Measurements from ENCODE around the gene TM4SF5. TPM values are rescaled to one million over a fixed set of nuclear protein-coding genes. Genes with fewer than 3 reads are reported as not detected.

The TM4SF5 gene
- total and polyA plus RNA-seq, 2 donors: 0.14 TPM; not detected in 1

GRCh38 chr17:4766201-4766600 is 5.5 kb upstream of the TM4SF5 start:
- Histone ChIP-seq H3K4me1 (ENCODE audit: control insufficient read depth in 2 of 2, insufficient read depth in 2 of 2, low read length in 2 of 2) (no peaks in the 10 kb centered on the region), H3K27ac (ENCODE audit: low read depth in 1 of 2, low read length in 1 of 2) (no peak overlapping the region), H3K4me3 (ENCODE audit: low read length in 2 of 2) (no peak overlapping the region), H3K27me3 (ENCODE audit: control insufficient read depth in 2 of 2, insufficient read depth in 1 of 2, low read length in 1 of 2) (peaks cover 0 to 6% of the 10 kb centered on the region in 2 donors), H3K36me3 (ENCODE audit: control insufficient read depth in 2 of 2, insufficient read depth in 2 of 2, low read length in 1 of 2) (no peaks in the 10 kb centered on the region), H3K9me3 (ENCODE audit: control insufficient read depth in 2 of 2, insufficient read depth in 1 of 2, low read length in 1 of 2) (no peaks in the 10 kb centered on the region)
- no peak for DNase-seq (ENCODE audit: low read depth in 6 of 9, low spot score in 9 of 9)
- 78% methylated on average over 3 of the region's 3 CpGs for WGBS

GRCh38 chr17:4766723-4767122 is 5.0 kb upstream of the TM4SF5 start:
- DNase-seq (ENCODE audit: low read depth in 6 of 9, low spot score in 9 of 9): no peak
- 87% methylated on average over 9 of the region's 9 CpGs for WGBS
- peaks cover 0 to 8% of the 10 kb centered on the region in 2 donors for H3K27me3 ChIP-seq (ENCODE audit: control insufficient read depth in 2 of 2, insufficient read depth in 1 of 2, low read length in 1 of 2)

DNA sequence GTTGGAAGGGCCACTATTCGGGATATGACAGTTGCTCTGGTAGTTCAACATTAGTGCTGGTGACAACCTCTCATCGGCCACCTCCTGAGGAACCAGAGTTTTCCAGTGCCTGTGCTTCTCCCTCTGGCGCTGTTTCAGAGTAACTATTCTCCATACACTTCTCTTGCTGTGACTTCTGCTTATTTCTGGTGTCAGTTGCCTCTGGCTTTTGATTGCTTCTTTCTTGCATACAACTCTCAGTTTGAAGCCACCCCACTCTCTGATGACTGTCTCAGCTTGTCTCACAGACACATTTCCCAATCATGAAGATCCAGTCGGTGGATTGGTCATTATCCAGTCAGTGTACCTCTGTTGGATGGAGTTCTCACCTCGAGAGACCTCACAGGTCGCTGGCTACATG is 3.4 kb upstream of the TM4SF5 start:
- H3K27ac ChIP-seq (ENCODE audit: low read depth in 1 of 2, low read length in 1 of 2): no peak overlapping the region
- WGBS: 92% methylated on average over 6 of the region's 6 CpGs

More at GRCh38 chr17:4766723-4767122, 5.0 kb upstream of the TM4SF5 start:
- Histone ChIP-seq H3K9me3 (ENCODE audit: control insufficient read depth in 2 of 2, insufficient read depth in 1 of 2, low read length in 1 of 2) (no peaks in the 10 kb centered on the region), H3K4me1 (ENCODE audit: control insufficient read depth in 2 of 2, insufficient read depth in 2 of 2, low read length in 2 of 2) (no peaks in the 10 kb centered on the region), H3K4me3 (ENCODE audit: low read length in 2 of 2) (no peak overlapping the region), H3K27ac (ENCODE audit: low read depth in 1 of 2, low read length in 1 of 2) (no peak overlapping the region), H3K36me3 (ENCODE audit: control insufficient read depth in 2 of 2, insufficient read depth in 2 of 2, low read length in 1 of 2) (no peaks in the 10 kb centered on the region)

GRCh38 chr17:4769628-4770027 is 2.1 kb upstream of the TM4SF5 start:
- Histone ChIP-seq H3K4me1 (ENCODE audit: control insufficient read depth in 2 of 2, insufficient read depth in 2 of 2, low read length in 2 of 2) (no peaks in the 10 kb centered on the region), H3K27ac (ENCODE audit: low read depth in 1 of 2, low read length in 1 of 2) (no peak overlapping the region), H3K27me3 (ENCODE audit: control insufficient read depth in 2 of 2, insufficient read depth in 1 of 2, low read length in 1 of 2) (peaks cover 0 to 20% of the 10 kb centered on the region in 2 donors), H3K36me3 (ENCODE audit: control insufficient read depth in 2 of 2, insufficient read depth in 2 of 2, low read length in 1 of 2) (no peaks in the 10 kb centered on the region), H3K4me3 (ENCODE audit: low read length in 2 of 2) (no peak overlapping the region), H3K9me3 (ENCODE audit: control insufficient read depth in 2 of 2, insufficient read depth in 1 of 2, low read length in 1 of 2) (no peaks in the 10 kb centered on the region)
- 97% methylated on average over 2 of the region's 2 CpGs for WGBS
- no peak for DNase-seq (ENCODE audit: low read depth in 6 of 9, low spot score in 9 of 9)

More for the DNA sequence above, 3.4 kb upstream of the TM4SF5 start:
- H3K9me3 ChIP-seq (ENCODE audit: control insufficient read depth in 2 of 2, insufficient read depth in 1 of 2, low read length in 1 of 2): no peaks in the 10 kb centered on the region
- no peaks in the 10 kb centered on the region for H3K4me1 ChIP-seq (ENCODE audit: control insufficient read depth in 2 of 2, insufficient read depth in 2 of 2, low read length in 2 of 2)
- no peak for DNase-seq (ENCODE audit: low read depth in 6 of 9, low spot score in 9 of 9)
- H3K4me3 ChIP-seq (ENCODE audit: low read length in 2 of 2): no peak overlapping the region
- H3K27me3 ChIP-seq (ENCODE audit: control insufficient read depth in 2 of 2, insufficient read depth in 1 of 2, low read length in 1 of 2): peaks cover 0 to 16% of the 10 kb centered on the region in 2 donors
- no peaks in the 10 kb centered on the region for H3K36me3 ChIP-seq (ENCODE audit: control insufficient read depth in 2 of 2, insufficient read depth in 2 of 2, low read length in 1 of 2)

GRCh38 chr17:4772235-4772613 is 538 bp downstream of the TM4SF5 start:
- Histone ChIP-seq H3K4me1 (ENCODE audit: control insufficient read depth in 2 of 2, insufficient read depth in 2 of 2, low read length in 2 of 2) (no peaks in the 10 kb centered on the region), H3K36me3 (ENCODE audit: control insufficient read depth in 2 of 2, insufficient read depth in 2 of 2, low read length in 1 of 2) (no peaks in the 10 kb centered on the region), H3K27me3 (ENCODE audit: control insufficient read depth in 2 of 2, insufficient read depth in 1 of 2, low read length in 1 of 2) (peaks cover 0 to 18% of the 10 kb centered on the region in 2 donors), H3K4me3 (ENCODE audit: low read length in 2 of 2) (no peak overlapping the region), H3K27ac (ENCODE audit: low read depth in 1 of 2, low read length in 1 of 2) (no peak overlapping the region), H3K9me3 (ENCODE audit: control insufficient read depth in 2 of 2, insufficient read depth in 1 of 2, low read length in 1 of 2) (no peaks in the 10 kb centered on the region)
- no peak for DNase-seq (ENCODE audit: low read depth in 6 of 9, low spot score in 9 of 9)
- 87% methylated on average over 10 of the region's 10 CpGs for WGBS

DNA sequence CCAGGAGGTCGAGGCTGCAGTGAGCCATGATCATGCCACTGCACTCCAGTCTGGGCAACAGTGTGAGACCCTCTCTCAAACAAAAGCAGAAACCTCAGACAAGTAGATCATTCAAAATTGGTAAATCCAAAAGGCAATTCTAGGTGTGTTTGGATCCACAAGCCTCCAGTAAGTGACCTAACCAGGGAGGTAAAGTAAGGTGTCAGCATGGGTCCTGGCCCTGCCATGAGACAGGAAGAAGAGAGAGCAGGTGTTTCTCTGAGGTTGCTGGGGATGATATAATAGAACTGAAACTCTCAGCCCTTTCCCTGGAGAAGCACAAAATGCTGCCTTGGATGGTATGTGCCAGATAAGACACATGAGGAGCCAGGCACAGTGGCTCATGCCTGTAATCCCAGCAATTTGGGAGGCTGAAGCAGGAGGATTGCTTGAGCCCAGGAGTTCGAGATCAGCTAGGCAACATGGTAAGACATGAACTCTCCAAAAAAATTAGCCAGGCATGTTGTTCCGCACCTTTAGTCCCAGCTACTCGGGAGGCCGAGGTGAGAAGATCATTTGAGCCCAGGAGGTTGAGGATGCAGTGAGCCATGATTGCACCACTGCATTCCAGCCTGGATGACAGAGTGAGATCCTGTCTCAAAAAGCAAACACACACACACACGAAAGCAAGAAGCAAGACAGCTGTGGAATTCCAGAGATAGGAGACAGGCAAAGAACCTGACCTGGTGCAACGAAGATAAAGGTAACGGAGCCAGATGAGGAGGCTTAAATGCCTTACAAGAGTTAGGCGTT is 6.5 kb downstream of the TM4SF5 start:
- H3K4me1 ChIP-seq (ENCODE audit: control insufficient read depth in 2 of 2, insufficient read depth in 2 of 2, low read length in 2 of 2): no peaks in the 10 kb centered on the region
- no peak overlapping the region for H3K4me3 ChIP-seq (ENCODE audit: low read length in 2 of 2)
- H3K36me3 ChIP-seq (ENCODE audit: control insufficient read depth in 2 of 2, insufficient read depth in 2 of 2, low read length in 1 of 2): no peaks in the 10 kb centered on the region
- DNase-seq (ENCODE audit: low read depth in 6 of 9, low spot score in 9 of 9): no peak
- peaks cover 9 to 38% of the 10 kb centered on the region in 2 donors for H3K27me3 ChIP-seq (ENCODE audit: control insufficient read depth in 2 of 2, insufficient read depth in 1 of 2, low read length in 1 of 2)
- no peak overlapping the region for H3K27ac ChIP-seq (ENCODE audit: low read depth in 1 of 2, low read length in 1 of 2)
- H3K9me3 ChIP-seq (ENCODE audit: control insufficient read depth in 2 of 2, insufficient read depth in 1 of 2, low read length in 1 of 2): no peaks in the 10 kb centered on the region
- WGBS: 91% methylated on average over 9 of the region's 9 CpGs

GRCh38 chr17:4780325-4780955 is 8.8 kb downstream of the TM4SF5 start:
- peaks cover 0 to 4% of the 10 kb centered on the region in 2 donors for H3K4me1 ChIP-seq (ENCODE audit: control insufficient read depth in 2 of 2, insufficient read depth in 2 of 2, low read length in 2 of 2)
- H3K27ac ChIP-seq (ENCODE audit: low read depth in 1 of 2, low read length in 1 of 2): no peak overlapping the region
- no peak for DNase-seq (ENCODE audit: low read depth in 6 of 9, low spot score in 9 of 9)
- no peaks in the 10 kb centered on the region for H3K36me3 ChIP-seq (ENCODE audit: control insufficient read depth in 2 of 2, insufficient read depth in 2 of 2, low read length in 1 of 2)
- no peaks in the 10 kb centered on the region for H3K9me3 ChIP-seq (ENCODE audit: control insufficient read depth in 2 of 2, insufficient read depth in 1 of 2, low read length in 1 of 2)
- no peak overlapping the region for H3K4me3 ChIP-seq (ENCODE audit: low read length in 2 of 2)
- H3K27me3 ChIP-seq (ENCODE audit: control insufficient read depth in 2 of 2, insufficient read depth in 1 of 2, low read length in 1 of 2): peaks cover 26 to 57% of the 10 kb centered on the region in 2 donors
- WGBS: 87% methylated on average over 11 of the region's 11 CpGs

DNA sequence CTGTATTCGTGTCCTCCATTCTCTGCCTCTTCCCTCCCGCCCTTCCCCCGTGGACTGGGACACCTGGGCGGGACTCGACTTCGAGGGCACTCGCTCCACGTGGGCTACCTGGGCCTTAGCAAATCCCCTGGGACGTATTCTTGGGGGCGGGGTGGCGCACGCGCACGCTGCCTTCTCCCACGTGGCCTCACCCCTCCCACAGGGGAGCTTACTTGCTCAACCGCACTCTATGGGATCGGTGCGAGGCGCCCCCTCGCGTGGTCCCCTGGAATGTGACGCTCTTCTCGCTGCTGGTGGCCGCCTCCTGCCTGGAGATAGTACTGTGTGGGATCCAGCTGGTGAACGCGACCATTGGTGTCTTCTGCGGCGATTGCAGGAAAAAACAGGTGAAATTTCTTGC is 11.0 kb downstream of the TM4SF5 start:
- Histone ChIP-seq H3K4me3 (ENCODE audit: low read length in 2 of 2) (no peak overlapping the region), H3K27ac (ENCODE audit: low read depth in 1 of 2, low read length in 1 of 2) (no peak overlapping the region), H3K27me3 (ENCODE audit: control insufficient read depth in 2 of 2, insufficient read depth in 1 of 2, low read length in 1 of 2) (peaks cover 48 to 77% of the 10 kb centered on the region in 2 donors), H3K9me3 (ENCODE audit: control insufficient read depth in 2 of 2, insufficient read depth in 1 of 2, low read length in 1 of 2) (no peaks in the 10 kb centered on the region), H3K4me1 (ENCODE audit: control insufficient read depth in 2 of 2, insufficient read depth in 2 of 2, low read length in 2 of 2) (peaks cover 0 to 15% of the 10 kb centered on the region in 2 donors), H3K36me3 (ENCODE audit: control insufficient read depth in 2 of 2, insufficient read depth in 2 of 2, low read length in 1 of 2) (no peaks in the 10 kb centered on the region)
- DNase-seq (ENCODE audit: low read depth in 6 of 9, low spot score in 9 of 9): no peak
- 38% methylated on average over 28 of the region's 28 CpGs for WGBS

- Histone ChIP-seq H3K4me3 (ENCODE audit: low read length in 2 of 2) (no peak overlapping the region), H3K27ac (ENCODE audit: low read depth in 1 of 2, low read length in 1 of 2) (no peak overlapping the region), H3K4me1 (ENCODE audit: control insufficient read depth in 2 of 2, insufficient read depth in 2 of 2, low read length in 2 of 2) (peaks cover 8 to 26% of the 10 kb centered on the region in 2 donors), H3K9me3 (ENCODE audit: control insufficient read depth in 2 of 2, insufficient read depth in 1 of 2, low read length in 1 of 2) (peaks cover 0 to 8% of the 10 kb centered on the region in 2 donors), H3K27me3 (ENCODE audit: control insufficient read depth in 2 of 2, insufficient read depth in 1 of 2, low read length in 1 of 2) (peaks cover 76 to 94% of the 10 kb centered on the region in 2 donors), H3K36me3 (ENCODE audit: control insufficient read depth in 2 of 2, insufficient read depth in 2 of 2, low read length in 1 of 2) (no peaks in the 10 kb centered on the region)
- DNase-seq (ENCODE audit: low read depth in 6 of 9, low spot score in 9 of 9): no peak
- WGBS: 8% methylated on average over 61 of the region's 61 CpGs
These were observed 13.8 kb downstream of the TM4SF5 start for GRCh38 chr17:4785311-4786105.

All from thymus (tissue), 11 donors.